Right ventricle myocardium superior (tissue), 1 donor: ENCODE data around the gene CHMP1B. TPM values are rescaled to one million over a fixed set of nuclear protein-coding genes. Genes with fewer than 3 reads are reported as not detected.

ENCODE experiments used
- ATAC-seq: fragments of 200-7000 bp; cut with Tn5 transposase; one replicate; pipeline ENCODE4 v1.9.1; 2020; ENCODE audit warnings: mild to moderate bottlenecking; ENCODE audit not compliant: poor library complexity
- DNase-seq: peaks from one replicate; pipeline ENCODE4 v3.0.0-alpha.2; 2020
- intact Hi-C: fragments of 100-400 bp; cut with DNase I; formaldehyde crosslinking; loops from one replicate; pipeline ENCODE4 v1.11.2; 2022
- long read RNA-seq: library from polyadenylated mRNA; unstranded; transcript quantifications from one replicate; pipeline ENCODE4 v2.0.0, GENCODE V29; 2021
- total RNA-seq: library from RNA; stranded (reverse); fragmentation: NEBNext Ultra II Directional; extraction: Animal tissue kit (Norgen Biotek cat#: 25700); gene quantifications from one replicate; pipeline ENCODE4 v1.2.1, GENCODE V29; 2021
- donor health status: DM: no; HTN: yes; CAD: no; lungs with severe emphysema.

Gene CHMP1B, protein sequence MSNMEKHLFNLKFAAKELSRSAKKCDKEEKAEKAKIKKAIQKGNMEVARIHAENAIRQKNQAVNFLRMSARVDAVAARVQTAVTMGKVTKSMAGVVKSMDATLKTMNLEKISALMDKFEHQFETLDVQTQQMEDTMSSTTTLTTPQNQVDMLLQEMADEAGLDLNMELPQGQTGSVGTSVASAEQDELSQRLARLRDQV
- 26.5 TPM for total RNA-seq
- long read RNA-seq, transcript CHMP1B-201 (1 exons, 3,054 nt) = major isoform, 34 of 34 reads
- long read RNA-seq, partial matches to known transcripts = 0 of 34 reads
- long read RNA-seq, other reads (novel, unspliced or antisense) = 0 of 34 reads

- peak; percentile 100 for DNase-seq
- intact Hi-C loops = no loop called here
- ATAC-seq = peak; percentile 99
Observed at GRCh38 chr18:11851146-11851805, at the start of gene CHMP1B. Gene CHMP1B, plus strand, starts transcription at chr18:11851413. Its CDS starts 99 bp downstream, at chr18:11851512.

DNA sequence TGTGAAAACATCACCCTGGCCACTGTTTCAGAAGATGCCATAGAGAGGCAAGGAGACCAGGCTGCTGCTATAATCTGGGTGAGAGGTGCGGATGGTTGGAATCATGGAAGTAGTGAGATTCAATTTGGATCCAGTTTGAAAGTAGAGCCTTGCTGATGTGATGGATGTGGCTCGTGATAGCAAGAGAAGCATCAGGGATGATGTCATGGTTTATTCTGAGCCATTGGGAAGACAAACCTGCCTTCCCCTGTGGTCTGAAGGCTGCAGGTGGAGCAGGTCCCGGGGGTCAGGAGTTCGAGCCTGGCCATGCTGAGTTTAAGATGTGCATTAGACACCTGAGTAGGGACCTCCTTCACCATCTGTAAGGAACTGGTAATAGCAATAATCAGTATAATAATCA, 49.6 kb upstream of the CHMP1B start:
- ATAC-seq = no peak
- intact Hi-C loops = no loop called here
- no peak for DNase-seq

DNA sequence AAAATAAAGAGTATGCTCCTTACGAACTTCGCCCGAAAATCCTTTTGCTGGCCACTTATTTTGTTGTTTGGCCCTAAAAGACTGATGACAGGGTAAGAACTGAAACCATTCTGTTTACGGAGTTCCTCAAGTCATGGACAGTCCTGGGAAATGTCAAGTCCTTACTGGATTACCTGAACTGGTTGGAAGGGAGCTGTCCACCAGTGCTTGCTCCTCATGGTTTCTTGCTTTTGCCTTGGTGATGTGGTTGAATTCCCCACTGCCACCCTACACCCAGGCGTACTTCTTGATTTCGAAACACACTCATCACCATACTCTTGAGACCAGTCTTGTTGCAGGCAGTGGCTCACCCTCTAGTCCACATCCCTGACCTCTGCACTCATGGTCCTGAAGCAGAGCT, 49.1 kb upstream of the CHMP1B start:
- DNase-seq = no peak
- intact Hi-C loops = no loop called here
- no peak for ATAC-seq

DNA sequence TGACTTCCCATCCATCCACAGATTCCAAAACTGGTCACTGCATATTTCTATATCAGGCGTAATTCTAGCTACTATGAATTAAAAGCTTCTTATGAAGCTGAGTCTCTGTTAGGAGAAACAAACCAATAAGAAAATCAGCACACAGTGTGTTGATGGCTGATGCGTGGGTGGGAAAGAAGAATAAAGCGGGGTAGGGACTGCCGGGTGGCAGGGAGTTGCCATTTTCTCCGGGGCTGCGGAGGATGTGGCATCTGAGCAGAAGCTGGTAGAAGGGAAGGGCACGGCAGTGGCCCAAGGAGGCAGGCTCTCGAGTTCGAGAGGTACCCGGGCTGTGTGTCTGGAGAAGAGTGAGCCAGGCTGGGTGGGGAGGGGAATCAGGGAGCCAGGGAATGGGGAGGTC, 48.6 kb upstream of the CHMP1B start:
- no peak for DNase-seq
- ATAC-seq = no peak
- intact Hi-C loops = no loop called here

DNA sequence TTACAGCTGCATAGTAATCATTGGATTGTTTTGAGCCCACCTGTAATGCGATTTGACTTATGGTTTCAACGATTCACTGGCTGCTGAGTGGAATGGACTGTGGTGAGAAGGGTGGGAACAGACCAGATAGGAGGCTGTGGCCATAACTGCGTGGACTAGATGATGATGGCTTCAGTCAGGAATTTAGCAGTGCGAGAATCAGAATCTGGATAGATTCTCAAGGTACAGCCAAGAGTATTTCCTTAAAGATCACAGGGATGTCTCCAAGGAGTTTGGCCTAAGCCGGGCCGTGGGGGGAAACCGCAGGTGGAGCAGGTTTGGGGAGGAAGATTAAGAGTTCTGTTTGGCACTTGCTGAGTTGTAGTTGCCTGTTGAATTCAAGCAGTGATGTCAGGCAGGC, 44.0 kb upstream of the CHMP1B start:
- no peak for ATAC-seq
- intact Hi-C loops = no loop called here

DNA sequence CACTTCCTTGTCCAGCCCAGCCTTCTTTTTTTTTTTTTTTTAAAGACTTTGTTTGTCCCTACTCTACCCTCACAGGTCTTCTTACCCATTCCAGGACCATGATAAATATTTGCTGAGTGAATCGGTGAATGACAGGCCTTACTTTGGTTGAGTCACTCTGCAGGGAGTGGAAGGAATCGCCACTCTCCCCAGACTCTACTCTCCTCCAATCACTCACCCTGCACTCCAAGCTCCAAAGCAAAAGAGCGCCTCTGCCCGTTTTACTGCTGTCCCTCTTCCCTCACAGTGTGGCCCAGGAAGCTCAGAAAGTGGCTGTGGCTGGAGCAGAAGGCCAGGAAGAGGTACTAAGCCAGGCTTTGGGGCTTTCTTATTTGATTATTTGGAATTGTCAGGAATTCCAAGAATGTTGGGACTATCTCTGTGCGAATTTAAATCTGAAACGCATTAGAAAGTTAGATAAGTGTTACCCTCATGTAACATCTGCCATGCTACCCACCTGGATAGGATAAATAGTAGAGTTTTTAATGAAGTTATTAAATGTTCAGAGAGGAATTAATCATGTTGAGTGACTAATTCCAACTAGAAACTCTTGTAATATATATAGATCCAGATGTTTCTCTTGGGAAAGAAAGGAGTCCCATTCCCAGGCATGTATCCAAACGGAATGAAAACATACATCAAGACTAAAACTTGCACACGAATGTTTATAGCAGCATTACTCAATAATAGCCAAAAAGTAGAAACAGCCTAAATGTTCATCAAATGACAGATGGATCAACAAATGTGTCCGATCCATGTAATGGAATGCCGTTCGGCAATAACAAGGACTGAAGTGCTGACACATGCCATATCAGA, 43.0 kb upstream of the CHMP1B start:
- intact Hi-C loops = no loop called here
- ATAC-seq = no peak
- DNase-seq = no peak

More for the DNA sequence above, 44.0 kb upstream of the CHMP1B start:
- no peak for DNase-seq

GRCh38 chr18:11809895-11810294, 41.3 kb upstream of the CHMP1B start:
- ATAC-seq = no peak
- no peak for DNase-seq
- intact Hi-C loops = no loop called here

GRCh38 chr18:11810379-11810778, 40.8 kb upstream of the CHMP1B start:
- intact Hi-C loops = no loop called here
- ATAC-seq (no peak), DNase-seq (no peak)

DNA sequence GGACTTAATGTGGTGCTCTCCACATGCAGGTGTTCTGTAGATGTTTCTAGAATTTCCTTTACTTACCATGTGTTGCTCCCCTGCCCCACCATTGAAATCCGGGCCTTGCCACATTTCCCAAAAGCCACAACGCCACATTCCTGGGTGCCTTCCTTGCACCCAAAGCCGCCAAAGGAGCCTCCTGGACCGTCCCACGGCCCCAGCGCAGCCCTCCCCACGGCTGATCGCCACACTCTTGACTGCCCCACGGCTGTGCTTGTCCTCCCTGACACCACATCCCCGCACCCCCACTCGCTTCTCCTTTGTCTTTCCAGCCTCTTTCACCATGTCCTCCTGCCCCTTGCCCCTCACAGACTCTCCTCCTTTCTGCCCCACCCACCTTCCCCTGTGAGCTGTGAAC, 40.2 kb upstream of the CHMP1B start:
- intact Hi-C loops = no loop called here
- DNase-seq = no peak
- no peak for ATAC-seq

DNA sequence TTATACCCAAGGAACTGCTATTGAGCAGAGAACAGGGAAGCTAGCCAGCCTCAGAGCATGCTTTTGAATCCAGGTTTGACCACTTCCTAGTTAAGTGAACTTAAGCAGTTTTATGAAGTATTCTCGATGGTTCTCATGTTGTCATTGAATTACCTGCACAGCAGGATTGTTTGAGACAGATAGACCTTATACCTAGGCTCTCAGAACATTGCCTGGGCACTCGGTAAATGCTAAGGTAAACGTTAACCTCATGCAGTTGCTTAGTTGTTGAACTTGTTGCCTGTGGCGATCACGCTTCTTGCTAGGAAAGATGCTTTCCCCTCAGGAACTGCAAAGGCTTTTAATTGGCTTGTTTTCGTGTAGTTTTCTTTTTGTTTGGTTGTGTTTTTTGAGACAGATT, 34.0 kb upstream of the CHMP1B start:
- DNase-seq (no peak), ATAC-seq (no peak)
- intact Hi-C loops = no loop called here

GRCh38 chr18:11818486-11819203, 32.6 kb upstream of the CHMP1B start:
- intact Hi-C loops = no loop called here
- ATAC-seq = no peak

GRCh38 chr18:11819938-11820337, 31.3 kb upstream of the CHMP1B start:
- intact Hi-C loops = no loop called here
- DNase-seq (no peak), ATAC-seq (no peak)

More at GRCh38 chr18:11818486-11819203, 32.6 kb upstream of the CHMP1B start:
- DNase-seq = no peak

- no peak for DNase-seq
- no peak for ATAC-seq
- intact Hi-C loops = no loop called here
Observed at GRCh38 chr18:11820697-11821096, 30.5 kb upstream of the CHMP1B start.

- intact Hi-C loops = no loop called here
- DNase-seq (no peak), ATAC-seq (no peak)
Observed at GRCh38 chr18:11821208-11821607, 30.0 kb upstream of the CHMP1B start.

- no peak for DNase-seq
- intact Hi-C loops = no loop called here
- ATAC-seq = no peak
Observed at GRCh38 chr18:11821643-11822237, 29.5 kb upstream of the CHMP1B start.

- DNase-seq = no peak
- ATAC-seq = no peak
- intact Hi-C loops = no loop called here
Observed at GRCh38 chr18:11823545-11823944, 27.7 kb upstream of the CHMP1B start.

- DNase-seq (no peak), ATAC-seq (no peak)
- intact Hi-C loops = no loop called here
Observed at GRCh38 chr18:11826836-11827235, 24.4 kb upstream of the CHMP1B start.

GRCh38 chr18:11828786-11829432, 22.3 kb upstream of the CHMP1B start:
- no peak for DNase-seq
- no peak for ATAC-seq
- intact Hi-C loops = no loop called here
